B cell (primary cell): ENCODE data around the gene RIPK3. TPM values are rescaled to one million over a fixed set of nuclear protein-coding genes. Genes with fewer than 3 reads are reported as not detected.

Experiments used
- ATAC-seq: fragments of 200-7000 bp; cut with Tn5 transposase; one replicate; pipeline ENCODE4 v1.10.0; 2021; ENCODE audit warnings: low read depth, mild to moderate bottlenecking, moderate number of reproducible peaks, moderate library complexity
- CTCF ChIA-PET: fragments of 350-600 bp; sonication (Branson Sonifier 250); formaldehyde crosslinking; loops from one replicate; lab custom pipeline; 2021; ENCODE audit warnings: antibody characterized with exemption, inconsistent platforms; lab: Charles Lee
- POLR2A ChIA-PET: fragments of 350-600 bp; sonication (Branson Sonifier 250); formaldehyde crosslinking; loops from one replicate; lab custom pipeline; 2021; ENCODE audit warnings: antibody characterized with exemption; lab: Charles Lee
- DNase-seq: peaks from one replicate; pipeline ENCODE4 v3.0.0; 2013
- H2AFZ ChIP-seq: 2 replicates; pipeline ENCODE4 v1.6.1; 2012; ENCODE audit warnings: mild to moderate bottlenecking, low read depth, low read length; ENCODE audit not compliant: insufficient read depth, poor library complexity, severe bottlenecking
- H3K27ac ChIP-seq, 2 donors: 1 replicate in 1 of 2; 2 replicates in 1 of 2; pipeline ENCODE4 v1.5.1; 2012 to 2013; ENCODE audit warnings: low read length in 2 of 2, mild to moderate bottlenecking in 2 of 2, moderate library complexity in 1 of 2
- H3K27me3 ChIP-seq, 4 experiments: fragments of 200-600 bp in 1 of 4; sonication (generic) in 1 of 4; replicated peaks in 1 of 4; 1 replicate in 2 of 4; 2 replicates in 2 of 4; pipeline versions ENCODE4 v1.6.1 to v1.7.0; 2013 to 2016; ENCODE audit warnings: low read length in 3 of 4, mild to moderate bottlenecking in 2 of 4, mixed read lengths in 1 of 4, moderate library complexity in 1 of 4; ENCODE audit not compliant: insufficient read depth in 4 of 4, control insufficient read depth in 3 of 4; ENCODE audit errors: control extremely low read depth in 1 of 4
- H3K36me3 ChIP-seq, 2 experiments: replicated peaks in 1 of 2; 1 replicate in 1 of 2; 2 replicates in 1 of 2; pipeline versions ENCODE4 v1.6.1 to v1.7.1; 2013; ENCODE audit warnings: low read length in 1 of 2; ENCODE audit not compliant: insufficient read depth in 2 of 2, control insufficient read depth in 1 of 2; ENCODE audit errors: control extremely low read depth in 1 of 2, extremely low read depth in 1 of 2
- H3K4me1 ChIP-seq, 2 donors: fragments of 200-600 bp in 1 of 2; sonication (generic) in 1 of 2; 1 replicate in 1 of 2; 2 replicates in 1 of 2; pipeline versions ENCODE4 v1.5.1 to v1.6.1; 2013 to 2017; ENCODE audit warnings: low read length in 2 of 2; ENCODE audit not compliant: control insufficient read depth in 2 of 2, insufficient read depth in 2 of 2
- H3K4me2 ChIP-seq: replicated peaks from 2 replicates; pipeline ENCODE3; 2012; ENCODE audit warnings: mild to moderate bottlenecking, low read depth, low read length; ENCODE audit not compliant: poor library complexity, severe bottlenecking
- H3K4me3 ChIP-seq, 5 experiments: fragments of 200-600 bp in 1 of 5; sonication (generic) in 1 of 5; 1 replicate in 3 of 5; 2 replicates in 2 of 5; pipeline versions ENCODE4 v1.5.1 to v1.7.0; 2011 to 2016; ENCODE audit warnings: low read length in 4 of 5, mild to moderate bottlenecking in 4 of 5, low read depth in 2 of 5, control low read depth in 1 of 5, moderate library complexity in 1 of 5; ENCODE audit not compliant: insufficient read depth in 1 of 5; ENCODE audit errors: control extremely low read depth in 1 of 5, extremely low read depth in 1 of 5
- H3K79me2 ChIP-seq: fragments of 200-600 bp; sonication (generic); one replicate; pipeline ENCODE4 v1.6.0; 2016; ENCODE audit warnings: low read length; ENCODE audit not compliant: control insufficient read depth, insufficient read depth
- H3K9ac ChIP-seq: fragments of 200-600 bp; sonication (generic); 2 replicates; pipeline ENCODE4 v1.6.1; 2017; ENCODE audit warnings: mild to moderate bottlenecking, low read length, moderate library complexity
- H3K9me3 ChIP-seq, 3 donors: one replicate each; pipeline versions ENCODE4 v1.6.1 to v1.7.1; 2013; ENCODE audit warnings: low read length in 2 of 3; ENCODE audit not compliant: control insufficient read depth in 2 of 3, insufficient read depth in 1 of 3; ENCODE audit errors: control extremely low read depth in 1 of 3
- H4K20me1 ChIP-seq: 2 replicates; pipeline ENCODE4 v1.6.0; 2012; ENCODE audit warnings: mild to moderate bottlenecking, low read length; ENCODE audit not compliant: insufficient read depth, control insufficient read depth, poor library complexity, severe bottlenecking
- H3K27ac Mint-ChIP-seq: one replicate; pipeline ENCODE4 v1.8.0; 2021; ENCODE audit warnings: mixed read lengths
- H3K27me3 Mint-ChIP-seq: one replicate; pipeline ENCODE4 v1.8.0; 2021; ENCODE audit warnings: mixed read lengths
- H3K4me1 Mint-ChIP-seq: one replicate; pipeline ENCODE4 v1.8.0; 2021; ENCODE audit warnings: mixed read lengths
- H3K4me3 Mint-ChIP-seq: one replicate; pipeline ENCODE4 v1.8.0; 2021; ENCODE audit warnings: mixed read lengths
- H3K9me3 Mint-ChIP-seq: one replicate; pipeline ENCODE4 v1.8.0; 2022; ENCODE audit warnings: mixed read lengths; ENCODE audit not compliant: insufficient read depth
- EZH2 ChIP-seq: IDR thresholded peaks from 2 replicates; pipeline ENCODE4 v1.6.1; 2012; ENCODE audit warnings: borderline replicate concordance, low read depth, mild to moderate bottlenecking, moderate library complexity, low read length; ENCODE audit not compliant: insufficient read depth, poor library complexity, severe bottlenecking
- WGBS: methylation state at CpG from one replicate; pipeline ENCODE4 v1.1.5; 2013; ENCODE audit warnings: missing lambda C conversion rate; ENCODE audit not compliant: insufficient coverage; 5-methylcytosine and 5-hydroxymethylcytosine counted together
- intact Hi-C: fragments of 100-400 bp; cut with micrococcal nuclease; formaldehyde crosslinking; loops from one replicate; pipeline ENCODE4 v1.10.0; 2022
- polyA plus RNA-seq: library from polyadenylated mRNA; depleted of rRNA; stranded (reverse); fragments of >200 nt; gene quantifications from 2 replicates; pipeline ENCODE4 v1.2.3, GENCODE V29; 2012
- total RNA-seq, 2 donors: library from RNA; stranded (reverse); fragments of 120-200 nt in 1 of 2; gene quantifications; 1 replicate in 1 of 2; 2 replicates in 1 of 2; pipeline versions ENCODE4 v1.2.3 to v1.2.4, GENCODE V29; 2013 to 2022
- TF ChIP-seq, protein P1 (sequence below): fragments of 200-600 bp; IDR thresholded peaks from one replicate; pipeline ENCODE4 v1.8.0; 2022; ENCODE audit warnings: antibody characterized with exemption, mild to moderate bottlenecking

The RIPK3 gene
- total and polyA plus RNA-seq, 2 donors (not counting 1 experiment from before 2014, with no cell fraction given), result 65.5 to 77.6 TPM

GRCh38 chr14:24304019-24304387, 35.8 kb downstream of the RIPK3 start:
- Mint-ChIP-seq H3K27ac (no peak overlapping the region), H3K27me3 (no peaks in the 10 kb centered on the region), H3K4me3 (no peak overlapping the region), H3K9me3 (no peaks in the 10 kb centered on the region), H3K4me1 (peaks cover 36% of the 10 kb centered on the region)
- Histone ChIP-seq H3K4me2 (no peak overlapping the region), H3K9me3 (no peaks in the 10 kb centered on the region), H4K20me1 (peaks cover 24% of the 10 kb centered on the region), H3K4me3 (no peak overlapping the region), H3K36me3 (peaks cover 3 to 72% of the 10 kb centered on the region in 2 experiments), H3K27ac (no peak overlapping the region), H3K4me1 (peaks cover 12 to 24% of the 10 kb centered on the region in 2 donors), H3K79me2 (peaks cover 58% of the 10 kb centered on the region), H2AFZ (no peak overlapping the region), H3K27me3 (no peaks in the 10 kb centered on the region), H3K9ac (no peak overlapping the region)
- intact Hi-C loops, result no loop called here
- CTCF ChIA-PET, result interaction anchor here (1.4 to 10.9 kb wide), 4 partner anchors 14 to 60 kb away, joined by 3 to 254 read pairs (median 14); partner anchors contain the start of gene TINF2
- ATAC-seq (no peak), DNase-seq (no peak)
- WGBS, result 98% methylated on average over 11 of the region's 11 CpGs
- TF ChIP-seq, protein P1, sequence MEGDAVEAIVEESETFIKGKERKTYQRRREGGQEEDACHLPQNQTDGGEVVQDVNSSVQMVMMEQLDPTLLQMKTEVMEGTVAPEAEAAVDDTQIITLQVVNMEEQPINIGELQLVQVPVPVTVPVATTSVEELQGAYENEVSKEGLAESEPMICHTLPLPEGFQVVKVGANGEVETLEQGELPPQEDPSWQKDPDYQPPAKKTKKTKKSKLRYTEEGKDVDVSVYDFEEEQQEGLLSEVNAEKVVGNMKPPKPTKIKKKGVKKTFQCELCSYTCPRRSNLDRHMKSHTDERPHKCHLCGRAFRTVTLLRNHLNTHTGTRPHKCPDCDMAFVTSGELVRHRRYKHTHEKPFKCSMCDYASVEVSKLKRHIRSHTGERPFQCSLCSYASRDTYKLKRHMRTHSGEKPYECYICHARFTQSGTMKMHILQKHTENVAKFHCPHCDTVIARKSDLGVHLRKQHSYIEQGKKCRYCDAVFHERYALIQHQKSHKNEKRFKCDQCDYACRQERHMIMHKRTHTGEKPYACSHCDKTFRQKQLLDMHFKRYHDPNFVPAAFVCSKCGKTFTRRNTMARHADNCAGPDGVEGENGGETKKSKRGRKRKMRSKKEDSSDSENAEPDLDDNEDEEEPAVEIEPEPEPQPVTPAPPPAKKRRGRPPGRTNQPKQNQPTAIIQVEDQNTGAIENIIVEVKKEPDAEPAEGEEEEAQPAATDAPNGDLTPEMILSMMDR, result no peak
- TF ChIP-seq EZH2, result no peak
- POLR2A ChIA-PET, result no interaction called here

GRCh38 chr14:24300326-24300980, 39.3 kb downstream of the RIPK3 start:
- Mint-ChIP-seq H3K27me3 (no peaks in the 10 kb centered on the region), H3K4me1 (peaks cover 48% of the 10 kb centered on the region), H3K9me3 (no peaks in the 10 kb centered on the region), H3K27ac (peak overlapping the region; percentile 83), H3K4me3 (peak overlapping the region; percentile 96)
- H3K27ac ChIP-seq, result peak overlapping the region; percentile 79 to 83
- H3K79me2 ChIP-seq, result peaks cover 55% of the 10 kb centered on the region
- peak overlapping the region; percentile 93 for H3K4me2 ChIP-seq
- CTCF ChIA-PET, result interaction anchor here (0.8 to 10.9 kb wide), 15 partner anchors 8 to 292 kb away, joined by 3 to 254 read pairs (median 4); partner anchors contain the start of genes CHMP4A, CIDEB, IPO4 and KHNYN
- peak overlapping the region; percentile 91 for H2AFZ ChIP-seq
- POLR2A ChIA-PET, result interaction anchor here (0.6 to 4.1 kb wide), 7 partner anchors 11 to 194 kb away, joined by 3 to 47 read pairs (median 4); partner anchors contain the start of genes CBLN3, KHNYN, LTB4R and MDP1
- peak overlapping the region; percentile 58 to 93 (median 77) for H3K4me3 ChIP-seq
- no peak for DNase-seq
- 50% methylated on average over 14 of the region's 16 CpGs for WGBS
- peak overlapping the region; percentile 90 for H3K9ac ChIP-seq
- peaks cover 30 to 41% of the 10 kb centered on the region in 2 donors for H3K4me1 ChIP-seq
- peaks cover 6% of the 10 kb centered on the region for H4K20me1 ChIP-seq
- no peaks in the 10 kb centered on the region for H3K27me3 ChIP-seq
- ATAC-seq, result no peak
- intact Hi-C loops, result no loop called here
- no peaks in the 10 kb centered on the region for H3K9me3 ChIP-seq
- no peak for TF ChIP-seq EZH2
- TF ChIP-seq, protein P1, result no peak
- peaks cover 4 to 51% of the 10 kb centered on the region in 2 experiments for H3K36me3 ChIP-seq
